Measurements from ENCODE around the gene ATCAY.
"Not testable (repeated sequence)": the region's sequence is repeated elsewhere in the genome, so short reads cannot be mapped to it uniquely, and the experiment has no call there.

Gene ATCAY

GRCh38 chr19:3855320-3855719 lies 25.2 kb upstream of the ATCAY start:
- no peak for DNase-seq (ENCODE audit: low spot score)

- no peak for DNase-seq (ENCODE audit: low spot score)
Measured at GRCh38 chr19:3857449-3858003, 23.0 kb upstream of the ATCAY start.

GRCh38 chr19:3860499-3860898 lies 20.0 kb upstream of the ATCAY start:
- DNase-seq (ENCODE audit: low spot score) = no peak

- DNase-seq (ENCODE audit: low spot score) = no peak
Measured at GRCh38 chr19:3862826-3863500, 17.5 kb upstream of the ATCAY start.

GRCh38 chr19:3863648-3864047 lies 16.8 kb upstream of the ATCAY start:
- no peak for DNase-seq (ENCODE audit: low spot score)

GRCh38 chr19:3866910-3867638 lies 13.4 kb upstream of the ATCAY start:
- no peak for DNase-seq (ENCODE audit: low spot score)

GRCh38 chr19:3867971-3868769 lies 12.3 kb upstream of the ATCAY start:
- DNase-seq (ENCODE audit: low spot score) = no peak

- DNase-seq (ENCODE audit: low spot score) = no peak
Measured at GRCh38 chr19:3868770-3869456, 11.6 kb upstream of the ATCAY start, which contains the start of gene ZFR2. TSS of gene ZFR2 (minus strand) at chr19:3869038. CDS start at chr19:3869017, 21 bp downstream.

- no peak for DNase-seq (ENCODE audit: low spot score)
Measured at GRCh38 chr19:3873151-3873550, 7.3 kb upstream of the ATCAY start.

GRCh38 chr19:3874695-3875094 lies 5.8 kb upstream of the ATCAY start:
- DNase-seq (ENCODE audit: low spot score) = not testable (repeated sequence)

- DNase-seq (ENCODE audit: low spot score) = no peak
Measured at GRCh38 chr19:3879656-3880055, 829 bp upstream of the ATCAY start.

- DNase-seq (ENCODE audit: low spot score) = no peak
Measured at GRCh38 chr19:3881272-3882040, 971 bp downstream of the ATCAY start.

GRCh38 chr19:3882041-3882384 lies 1.5 kb downstream of the ATCAY start:
- DNase-seq (ENCODE audit: low spot score) = no peak

- DNase-seq (ENCODE audit: low spot score) = no peak
Measured at GRCh38 chr19:3890591-3890990, 10.1 kb downstream of the ATCAY start.

- DNase-seq (ENCODE audit: low spot score) = no peak
Measured at GRCh38 chr19:3893509-3894179, 13.2 kb downstream of the ATCAY start.

GRCh38 chr19:3894959-3895358 lies 14.5 kb downstream of the ATCAY start:
- DNase-seq (ENCODE audit: low spot score) = not testable (repeated sequence)

GRCh38 chr19:3895788-3896187 lies 15.3 kb downstream of the ATCAY start:
- no peak for DNase-seq (ENCODE audit: low spot score)

GRCh38 chr19:3897936-3898335 lies 17.5 kb downstream of the ATCAY start:
- no peak for DNase-seq (ENCODE audit: low spot score)

- no peak for DNase-seq (ENCODE audit: low spot score)
Measured at GRCh38 chr19:3898426-3898825, 17.9 kb downstream of the ATCAY start.

GRCh38 chr19:3899531-3900294 lies 19.2 kb downstream of the ATCAY start:
- no peak for DNase-seq (ENCODE audit: low spot score)

Data from AG08395 (cell line).